COLO668 (cell line): ENCODE measurements around the gene SUMF2.
A peak's percentile ranks its signal among the peaks of the same experiment; 100 is the strongest.
"Not testable (repeated sequence)": the region's sequence is repeated elsewhere in the genome, so short reads cannot be mapped to it uniquely, and the experiment has no call there.

ENCODE experiments used
- DNase-seq: peaks from one replicate; lab custom pipeline; 2025; ENCODE audit not compliant: unreplicated experiment; lab: John Stamatoyannopoulos, UW

The SUMF2 gene

GRCh38 chr7:56106108-56107073 lies 42.3 kb downstream of the SUMF2 start, which contains the start of gene CHCHD2:
TSS of gene CHCHD2 (minus strand) at chr7:56106476. CDS start at chr7:56106413, 63 bp downstream.
- DNase-seq: peak; percentile 97

- DNase-seq: no peak
These were observed 43.8 kb downstream of the SUMF2 start for GRCh38 chr7:56107954-56108258.

GRCh38 chr7:56110611-56111010 lies 46.5 kb downstream of the SUMF2 start:
- peak; percentile 4 for DNase-seq

- DNase-seq: not testable (repeated sequence)
These were observed 48.2 kb downstream of the SUMF2 start for GRCh38 chr7:56112244-56112643.

GRCh38 chr7:56115852-56116538 lies 51.9 kb downstream of the SUMF2 start, which contains the start of gene NUPR2:
TSS of gene NUPR2 (minus strand) at chr7:56116417. CDS start at chr7:56116314, 103 bp downstream.
- peak; percentile 74 for DNase-seq

GRCh38 chr7:56121440-56121839 lies 57.4 kb downstream of the SUMF2 start:
- DNase-seq: no peak

GRCh38 chr7:56124981-56125380 lies 60.9 kb downstream of the SUMF2 start:
- DNase-seq: no peak

- DNase-seq: no peak
These were observed 61.7 kb downstream of the SUMF2 start for GRCh38 chr7:56125831-56126230.

- no peak for DNase-seq
These were observed 63.3 kb downstream of the SUMF2 start for GRCh38 chr7:56127241-56127975.
